Stomach (tissue), 4 donors: ENCODE data around the gene MADCAM1.

Experiments
- POLR2A ChIP-seq, 4 donors: fragments of 450-650 bp; IDR thresholded peaks; one replicate each; pipeline ENCODE4 v1.6.1; 2016; ENCODE audit warnings: antibody characterized with exemption in 4 of 4, control low read depth in 2 of 4, mild to moderate bottlenecking in 1 of 4, moderate library complexity in 1 of 4
- POLR2AphosphoS5 ChIP-seq, 3 donors: sonication (generic); formaldehyde crosslinking; IDR thresholded peaks; one replicate each; pipeline ENCODE4 v1.6.1; 2016; ENCODE audit warnings: antibody characterized with exemption in 3 of 3
- TF ChIP-seq, protein P1 (sequence below), 7 experiments: fragments of 450-650 bp in 4 of 7; fragments of 200-600 bp in 3 of 7; sonication (generic) in 3 of 7; IDR thresholded peaks; one replicate each; pipeline ENCODE4 v1.5.1; 2016 to 2019; ENCODE audit warnings: antibody characterized with exemption in 7 of 7, control low read depth in 2 of 7, mild to moderate bottlenecking in 1 of 7

GRCh38 chr19:447064-447426 lies 49.2 kb upstream of the MADCAM1 start:
- TF ChIP-seq POLR2AphosphoS5 (IDR thresholded peaks at IDR 0.05): no peak
- TF ChIP-seq, protein P1, sequence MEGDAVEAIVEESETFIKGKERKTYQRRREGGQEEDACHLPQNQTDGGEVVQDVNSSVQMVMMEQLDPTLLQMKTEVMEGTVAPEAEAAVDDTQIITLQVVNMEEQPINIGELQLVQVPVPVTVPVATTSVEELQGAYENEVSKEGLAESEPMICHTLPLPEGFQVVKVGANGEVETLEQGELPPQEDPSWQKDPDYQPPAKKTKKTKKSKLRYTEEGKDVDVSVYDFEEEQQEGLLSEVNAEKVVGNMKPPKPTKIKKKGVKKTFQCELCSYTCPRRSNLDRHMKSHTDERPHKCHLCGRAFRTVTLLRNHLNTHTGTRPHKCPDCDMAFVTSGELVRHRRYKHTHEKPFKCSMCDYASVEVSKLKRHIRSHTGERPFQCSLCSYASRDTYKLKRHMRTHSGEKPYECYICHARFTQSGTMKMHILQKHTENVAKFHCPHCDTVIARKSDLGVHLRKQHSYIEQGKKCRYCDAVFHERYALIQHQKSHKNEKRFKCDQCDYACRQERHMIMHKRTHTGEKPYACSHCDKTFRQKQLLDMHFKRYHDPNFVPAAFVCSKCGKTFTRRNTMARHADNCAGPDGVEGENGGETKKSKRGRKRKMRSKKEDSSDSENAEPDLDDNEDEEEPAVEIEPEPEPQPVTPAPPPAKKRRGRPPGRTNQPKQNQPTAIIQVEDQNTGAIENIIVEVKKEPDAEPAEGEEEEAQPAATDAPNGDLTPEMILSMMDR (IDR thresholded peaks at IDR 0.05): no peak
- no peak for TF ChIP-seq POLR2A (IDR thresholded peaks at IDR 0.05)
